ENCODE results near the gene SGMS1.

The SGMS1 gene

GRCh38 chr10:50544095-50544856, 79.5 kb downstream of the SGMS1 start:
- no peak for TF ChIP-seq CTCF (IDR thresholded peaks at IDR 0.05; ENCODE audit: unreplicated experiment in 3 of 3)
- Mint-ChIP-seq H3K4me1 (no peaks in the 10 kb centered on the region), H3K27ac (no peak overlapping the region), H3K9me3 (peaks cover 18% of the 10 kb centered on the region), H3K4me3 (no peak overlapping the region), H3K27me3 (ENCODE audit: low read depth) (no peaks in the 10 kb centered on the region), H3K36me3 (ENCODE audit: low read depth) (peaks cover 6% of the 10 kb centered on the region)

DNA sequence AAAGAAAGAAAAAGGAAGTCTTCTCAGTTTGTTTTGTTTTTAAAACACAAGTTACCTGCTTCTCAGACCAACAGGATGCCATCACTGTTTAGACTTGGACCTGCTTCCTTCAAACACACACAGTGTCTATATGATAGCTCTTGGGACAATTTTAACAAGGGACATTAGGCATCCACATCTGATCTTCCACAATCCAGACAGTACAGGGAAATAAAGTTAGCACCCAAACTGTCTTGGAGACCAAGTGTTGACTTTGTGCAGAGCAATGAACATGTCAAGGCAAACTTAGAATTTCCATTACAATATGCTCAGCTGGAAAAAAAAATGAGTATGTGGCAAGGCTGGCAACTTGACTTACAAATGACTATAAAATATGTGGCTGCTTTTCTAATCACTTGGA, 80.9 kb downstream of the SGMS1 start:
- H3K9me3 Mint-ChIP-seq, result peaks cover 11% of the 10 kb centered on the region

DNA sequence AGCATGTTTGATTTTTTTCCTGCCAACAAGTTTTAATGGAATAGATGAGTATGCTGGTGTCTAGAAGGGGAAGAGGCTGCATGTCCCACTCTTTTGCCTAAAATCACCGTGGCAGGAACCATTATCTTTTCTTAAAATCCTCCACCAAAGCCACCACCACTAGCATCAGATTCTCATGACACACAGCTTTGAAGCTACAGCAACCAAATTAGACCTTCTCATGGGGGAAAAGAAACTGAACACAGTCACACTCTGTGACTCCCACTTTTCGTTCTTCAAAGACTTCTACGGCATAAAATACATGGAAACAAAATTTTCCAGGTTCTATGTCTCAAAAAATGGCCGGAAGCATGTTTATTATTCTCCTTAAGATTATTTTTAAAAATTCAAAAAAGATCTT, 81.8 kb downstream of the SGMS1 start:
- Mint-ChIP-seq H3K36me3 (ENCODE audit: low read depth) (no peaks in the 10 kb centered on the region), H3K9me3 (peaks cover 2% of the 10 kb centered on the region), H3K27me3 (ENCODE audit: low read depth) (no peaks in the 10 kb centered on the region), H3K4me1 (no peaks in the 10 kb centered on the region), H3K27ac (peak overlapping the region in 1 of 3 experiments; percentile 9), H3K4me3 (no peak overlapping the region)
- TF ChIP-seq CTCF (IDR thresholded peaks at IDR 0.05; ENCODE audit: unreplicated experiment in 3 of 3), result no peak

More for the DNA sequence above, 80.9 kb downstream of the SGMS1 start:
- Mint-ChIP-seq H3K27me3 (ENCODE audit: low read depth) (no peaks in the 10 kb centered on the region), H3K4me1 (no peaks in the 10 kb centered on the region), H3K4me3 (no peak overlapping the region), H3K27ac (no peak overlapping the region), H3K36me3 (ENCODE audit: low read depth) (peaks cover 6% of the 10 kb centered on the region)
- no peak for TF ChIP-seq CTCF (IDR thresholded peaks at IDR 0.05; ENCODE audit: unreplicated experiment in 3 of 3)

DNA sequence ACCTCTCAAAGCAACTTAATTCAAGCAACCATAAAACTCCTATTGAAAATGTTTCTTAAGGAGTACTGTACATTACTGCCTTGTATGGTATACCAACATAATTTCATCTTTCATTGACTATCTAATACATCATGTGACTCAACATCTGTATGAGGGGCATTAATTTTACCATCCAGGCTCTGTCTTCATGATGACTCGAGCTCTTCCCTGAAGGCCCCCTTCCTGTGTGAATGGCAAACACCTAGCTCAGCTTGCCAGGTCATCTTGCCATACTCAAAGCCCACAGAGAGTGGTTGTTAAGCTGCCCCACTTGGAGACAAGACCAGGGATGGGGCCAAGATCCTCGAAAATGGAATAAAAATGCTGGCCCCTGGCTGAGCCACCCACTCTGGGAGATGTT, 82.4 kb downstream of the SGMS1 start:
- Mint-ChIP-seq H3K27ac (no peak overlapping the region), H3K27me3 (ENCODE audit: low read depth) (no peaks in the 10 kb centered on the region)

DNA sequence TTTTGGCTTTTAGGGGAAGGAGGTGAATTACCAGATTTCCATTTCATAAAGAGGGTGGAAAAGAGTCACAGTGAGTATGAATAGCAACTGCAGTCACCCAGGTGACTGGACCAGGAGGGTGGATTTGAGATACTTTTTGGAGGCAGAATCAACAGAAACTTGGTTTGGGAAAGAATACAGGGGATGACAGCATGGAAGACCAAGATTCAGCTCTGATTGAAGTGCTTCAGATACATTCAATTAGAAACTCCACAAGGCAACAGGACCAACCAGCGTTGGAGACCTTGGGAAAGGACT, 83.0 kb downstream of the SGMS1 start:
- Mint-ChIP-seq H3K4me3 (no peak overlapping the region), H3K36me3 (ENCODE audit: low read depth) (no peaks in the 10 kb centered on the region), H3K4me1 (no peaks in the 10 kb centered on the region), H3K27me3 (ENCODE audit: low read depth) (no peaks in the 10 kb centered on the region), H3K9me3 (no peaks in the 10 kb centered on the region), H3K27ac (no peak overlapping the region)
- no peak for TF ChIP-seq CTCF (IDR thresholded peaks at IDR 0.05; ENCODE audit: unreplicated experiment in 3 of 3)

More for the DNA sequence above, 82.4 kb downstream of the SGMS1 start:
- TF ChIP-seq CTCF (IDR thresholded peaks at IDR 0.05; ENCODE audit: unreplicated experiment in 3 of 3), result no peak
- no peaks in the 10 kb centered on the region for H3K36me3 Mint-ChIP-seq (ENCODE audit: low read depth)
- H3K4me3 Mint-ChIP-seq, result no peak overlapping the region
- no peaks in the 10 kb centered on the region for H3K4me1 Mint-ChIP-seq
- H3K9me3 Mint-ChIP-seq, result no peaks in the 10 kb centered on the region
